Hepatocyte (in vitro differentiated cells): ENCODE data around the gene GARIN3. TPM values are rescaled to one million over a fixed set of nuclear protein-coding genes. Genes with fewer than 3 reads are reported as not detected.

Experiments
- DNase-seq: peaks from one replicate; pipeline ENCODE4 v3.0.0-alpha.2; 2016; ENCODE audit warnings: low spot score
- H2AFZ ChIP-seq: fragments of 200-600 bp; sonication (generic); 2 replicates; pipeline ENCODE4 v1.6.0; 2016; ENCODE audit warnings: antibody characterized with exemption, mild to moderate bottlenecking
- H3K27ac ChIP-seq: fragments of 200-600 bp; sonication (generic); 2 replicates; pipeline ENCODE4 v1.5.1; 2016; ENCODE audit warnings: mild to moderate bottlenecking
- H3K27me3 ChIP-seq: fragments of 200-600 bp; sonication (generic); 2 replicates; pipeline ENCODE4 v1.6.1; 2016
- H3K36me3 ChIP-seq: fragments of 200-600 bp; sonication (generic); replicated peaks from 2 replicates; pipeline ENCODE4 v1.5.1; 2016; ENCODE audit warnings: low read depth; ENCODE audit not compliant: insufficient read depth
- H3K4me1 ChIP-seq: fragments of 200-600 bp; sonication (generic); 2 replicates; pipeline ENCODE4 v1.5.1; 2016; ENCODE audit warnings: mild to moderate bottlenecking, moderate library complexity; ENCODE audit not compliant: insufficient read depth
- H3K4me2 ChIP-seq: fragments of 200-600 bp; sonication (generic); 2 replicates; pipeline ENCODE4 v1.6.0; 2016
- H3K4me3 ChIP-seq: fragments of 200-600 bp; sonication (generic); 2 replicates; pipeline ENCODE4 v1.5.1; 2016; ENCODE audit warnings: mild to moderate bottlenecking
- H3K79me2 ChIP-seq: fragments of 200-600 bp; sonication (generic); 2 replicates; pipeline ENCODE4 v1.6.0; 2017; ENCODE audit warnings: mild to moderate bottlenecking
- H3K9me2 ChIP-seq: fragments of 200-600 bp; sonication (generic); replicated peaks from 2 replicates; pipeline ENCODE4 v1.6.0; 2017; ENCODE audit warnings: mild to moderate bottlenecking; ENCODE audit not compliant: insufficient read depth
- H3K9me3 ChIP-seq: fragments of 200-600 bp; sonication (generic); 2 replicates; pipeline ENCODE4 v1.5.1; 2016; ENCODE audit warnings: low read depth, mild to moderate bottlenecking
- H4K20me1 ChIP-seq: fragments of 200-600 bp; sonication (generic); 2 replicates; pipeline ENCODE4 v1.6.0; 2016; ENCODE audit warnings: mild to moderate bottlenecking; ENCODE audit not compliant: insufficient read depth, poor library complexity, severe bottlenecking
- CTCF ChIP-seq: fragments of 200-600 bp; sonication (generic); IDR thresholded peaks from 2 replicates; pipeline ENCODE4 v1.5.1; 2016; ENCODE audit warnings: antibody characterized with exemption, mild to moderate bottlenecking; ENCODE audit not compliant: poor library complexity
- EZH2 ChIP-seq: fragments of 200-600 bp; sonication (generic); IDR thresholded peaks from 2 replicates; pipeline ENCODE4 v1.6.1; 2016; ENCODE audit warnings: antibody characterized with exemption, mild to moderate bottlenecking, borderline replicate concordance
- EZH2phosphoT487 ChIP-seq: fragments of 200-600 bp; sonication (generic); IDR thresholded peaks from one replicate; pipeline ENCODE4 v1.6.1; 2018; ENCODE audit warnings: antibody characterized with exemption, mild to moderate bottlenecking, low read depth, moderate library complexity; ENCODE audit not compliant: unreplicated experiment, severe bottlenecking
- WGBS: methylation state at CpG from one replicate; pipeline ENCODE4 v1.1.6; 2016; ENCODE audit warnings: low lambda C conversion rate; ENCODE audit errors: missing lambda C conversion rate; 5-methylcytosine and 5-hydroxymethylcytosine counted together
- polyA plus RNA-seq: library from polyadenylated mRNA; unstranded; fragments of >200 nt; fragmentation: Nextera tagmentation; extraction: Ambion mirVana; gene quantifications from 2 replicates; pipeline ENCODE4 v1.2.1, GENCODE V29; 2016
- total RNA-seq: library from RNA; depleted of rRNA; stranded (reverse); fragments of >200 nt; gene quantifications from 2 replicates; pipeline ENCODE4 v1.2.3, GENCODE V29; 2014

The GARIN3 gene
- total and polyA plus RNA-seq, 2 experiments from 2014 or later, result not detected

DNA sequence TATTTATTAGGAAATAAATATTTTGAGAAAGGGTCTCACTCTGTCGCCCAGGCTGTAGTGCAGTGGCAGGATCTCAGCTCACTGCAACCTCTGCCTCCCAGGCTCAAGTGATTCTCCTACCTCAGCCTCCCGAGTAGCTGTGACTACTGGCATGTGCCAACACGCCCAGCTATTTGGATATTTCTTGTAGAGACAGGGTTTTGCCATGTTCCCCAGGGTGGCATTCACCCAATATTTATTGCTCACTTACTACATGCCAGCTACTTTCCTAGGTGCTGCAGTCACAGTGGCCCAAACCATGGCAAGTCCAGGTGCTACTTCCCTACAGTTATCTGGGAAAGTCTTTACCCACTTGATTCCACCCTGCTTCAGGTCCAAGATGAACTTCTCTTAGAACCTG lies 15.1 kb downstream of the GARIN3 start:
- H3K4me1 ChIP-seq, result no peaks in the 10 kb centered on the region
- no peaks in the 10 kb centered on the region for H3K9me2 ChIP-seq
- no peaks in the 10 kb centered on the region for H3K9me3 ChIP-seq
- no peak overlapping the region for H2AFZ ChIP-seq
- TF ChIP-seq EZH2 (no peak), CTCF (no peak), EZH2phosphoT487 (no peak)
- H3K4me2 ChIP-seq, result no peak overlapping the region
- 85% methylated on average over 3 of the region's 3 CpGs for WGBS
- no peaks in the 10 kb centered on the region for H3K79me2 ChIP-seq
- no peak for DNase-seq
- H3K4me3 ChIP-seq, result no peak overlapping the region
- no peaks in the 10 kb centered on the region for H4K20me1 ChIP-seq
- H3K27ac ChIP-seq, result no peak overlapping the region
- H3K27me3 ChIP-seq, result no peaks in the 10 kb centered on the region
- no peaks in the 10 kb centered on the region for H3K36me3 ChIP-seq

- Histone ChIP-seq H3K27ac (no peak overlapping the region), H3K27me3 (no peaks in the 10 kb centered on the region), H3K4me1 (no peaks in the 10 kb centered on the region), H2AFZ (no peak overlapping the region), H3K79me2 (no peaks in the 10 kb centered on the region), H3K4me2 (no peak overlapping the region), H3K9me3 (no peaks in the 10 kb centered on the region), H4K20me1 (no peaks in the 10 kb centered on the region), H3K4me3 (no peak overlapping the region), H3K36me3 (no peaks in the 10 kb centered on the region), H3K9me2 (no peaks in the 10 kb centered on the region)
- WGBS, result 80% methylated on average over 14 of the region's 14 CpGs
- TF ChIP-seq EZH2 (no peak), CTCF (peak; percentile 85)
- DNase-seq, result peak; percentile 85
Observed at GRCh38 chr5:157148734-157149615, 17.1 kb downstream of the GARIN3 start.

GRCh38 chr5:157143127-157143971 lies 22.7 kb downstream of the GARIN3 start:
- 42% methylated on average over 33 of the region's 33 CpGs for WGBS
- Histone ChIP-seq H4K20me1 (no peaks in the 10 kb centered on the region), H3K4me2 (peak overlapping the region; percentile 71), H3K4me3 (peak overlapping the region; percentile 43), H3K27me3 (no peaks in the 10 kb centered on the region), H3K9me2 (no peaks in the 10 kb centered on the region), H3K36me3 (no peaks in the 10 kb centered on the region), H3K27ac (peak overlapping the region; percentile 80), H2AFZ (peak overlapping the region; percentile 86), H3K79me2 (peaks cover 24% of the 10 kb centered on the region), H3K4me1 (no peaks in the 10 kb centered on the region), H3K9me3 (no peaks in the 10 kb centered on the region)
- peak; percentile 7 for TF ChIP-seq CTCF
- TF ChIP-seq EZH2, result no peak
- DNase-seq, result no peak
